H1 (cell line): ENCODE results near the gene CYBB. TPM values are rescaled to one million over a fixed set of nuclear protein-coding genes. Genes with fewer than 3 reads are reported as not detected.
A peak's percentile ranks its signal among the peaks of the same experiment; 100 is the strongest.

Source experiments
- CTCF ChIA-PET: fragments of 300-600 bp; sonication (Branson Sonifier 250); formaldehyde crosslinking; loops from one replicate; lab custom pipeline; 2021; ENCODE audit not compliant: partially characterized antibody; lab: Charles Lee
- POLR2A ChIA-PET: fragments of 300-600 bp; sonication (Branson Sonifier 250); formaldehyde crosslinking; loops from one replicate; lab custom pipeline; 2021; ENCODE audit warnings: inconsistent platforms; ENCODE audit not compliant: partially characterized antibody; lab: Charles Lee
- DNase-seq, 2 experiments: peaks; one replicate each; pipeline versions ENCODE4 v3.0.0 to v3.0.0-alpha.2; 2010 to 2022; ENCODE audit warnings: low spot score in 2 of 2, low read depth in 1 of 2, mixed read lengths in 1 of 2
- FAIRE-seq: peaks from 2 replicates; lab custom pipeline; 2011; peaks lifted over from hg19 to GRCh38; lab: Jason Lieb, UNC
- H2AFZ ChIP-seq: 2 replicates; pipeline ENCODE4 v1.8.1; 2012; ENCODE audit warnings: low read length, inconsistent platforms
- H2AK5ac ChIP-seq: 2 replicates; pipeline ENCODE4 v1.6.1; 2013; ENCODE audit warnings: low read depth, low read length
- H2BK120ac ChIP-seq: replicated peaks from 2 replicates; pipeline ENCODE3; 2013; ENCODE audit warnings: low read depth, low read length, inconsistent platforms
- H2BK12ac ChIP-seq: 2 replicates; pipeline ENCODE4 v1.6.1; 2013; ENCODE audit warnings: low read depth, low read length
- H2BK15ac ChIP-seq: 2 replicates; pipeline ENCODE4 v1.6.1; 2013; ENCODE audit warnings: low read length
- H2BK20ac ChIP-seq: 2 replicates; pipeline ENCODE4 v1.6.1; 2013; ENCODE audit warnings: low read length
- H2BK5ac ChIP-seq: 2 replicates; pipeline ENCODE4 v1.6.1; 2013; ENCODE audit warnings: low read depth, low read length
- H3K14ac ChIP-seq: 2 replicates; pipeline ENCODE4 v1.6.1; 2013; ENCODE audit warnings: inconsistent platforms; ENCODE audit not compliant: insufficient read length
- H3K18ac ChIP-seq: 2 replicates; pipeline ENCODE4 v1.6.1; 2013; ENCODE audit warnings: low read length; ENCODE audit errors: extremely low read depth
- H3K23ac ChIP-seq: 2 replicates; pipeline ENCODE4 v1.6.1; 2013; ENCODE audit warnings: inconsistent platforms; ENCODE audit not compliant: insufficient read length
- H3K23me2 ChIP-seq: 2 replicates; pipeline ENCODE4 v1.6.1; 2013; ENCODE audit warnings: low read depth, low read length
- H3K27ac ChIP-seq: 2 replicates; pipeline ENCODE4 v1.6.1; 2011; ENCODE audit warnings: low read depth, low read length, inconsistent platforms
- H3K27me3 ChIP-seq, 4 experiments: replicated peaks in 1 of 4; 1 replicate in 1 of 4; 2 replicates in 3 of 4; pipeline versions ENCODE4 v1.6.1 to v1.8.1; 2011 to 2013; ENCODE audit warnings: low read length in 3 of 4, mild to moderate bottlenecking in 3 of 4, inconsistent platforms in 2 of 4, mixed read lengths in 2 of 4, moderate library complexity in 1 of 4; ENCODE audit not compliant: control insufficient read depth in 3 of 4, insufficient read depth in 3 of 4; ENCODE audit errors: extremely low read depth in 1 of 4
- H3K36me3 ChIP-seq, 4 experiments: 2 replicates each; pipeline versions ENCODE4 v1.6.1 to v1.8.1; 2011 to 2013; ENCODE audit warnings: mild to moderate bottlenecking in 4 of 4, low read length in 3 of 4, moderate library complexity in 2 of 4, control low read depth in 1 of 4, inconsistent platforms in 1 of 4; ENCODE audit not compliant: insufficient read depth in 4 of 4, control insufficient read depth in 2 of 4
- H3K4ac ChIP-seq: replicated peaks from 2 replicates; pipeline ENCODE3; 2013; ENCODE audit warnings: low read length, low read depth, mixed read lengths, inconsistent platforms; ENCODE audit not compliant: insufficient read length
- H3K4me1 ChIP-seq, 4 experiments: replicated peaks in 1 of 4; 1 replicate in 1 of 4; 2 replicates in 3 of 4; pipeline versions ENCODE4 v1.6.1 to v1.8.1; 2011 to 2013; ENCODE audit warnings: low read length in 3 of 4, inconsistent platforms in 2 of 4, mixed read lengths in 1 of 4; ENCODE audit not compliant: insufficient read depth in 4 of 4, control insufficient read depth in 3 of 4
- H3K4me2 ChIP-seq, 2 experiments: 2 replicates each; pipeline versions ENCODE4 v1.6.1 to v1.8.1; 2011 to 2013; ENCODE audit warnings: low read depth in 2 of 2, low read length in 2 of 2, control low read depth in 1 of 2, inconsistent platforms in 1 of 2, mild to moderate bottlenecking in 1 of 2; ENCODE audit not compliant: insufficient read depth in 1 of 2
- H3K4me3 ChIP-seq, 4 experiments: fragments of 200-600, 300-600 bp in 1 of 4; sonication (generic), shearing (Covaris generic), sonication (Bioruptor Twin) in 1 of 4; 2 replicates each; pipeline versions ENCODE4 v1.5.1 to v1.8.1; 2011 to 2016; ENCODE audit warnings: low read length in 4 of 4, low read depth in 3 of 4, control low read depth in 2 of 4, inconsistent platforms in 2 of 4, mild to moderate bottlenecking in 2 of 4, mixed read lengths in 1 of 4, moderate library complexity in 1 of 4; ENCODE audit not compliant: insufficient read depth in 2 of 4; ENCODE audit errors: extremely low read depth in 1 of 4
- H3K56ac ChIP-seq: replicated peaks from 2 replicates; pipeline ENCODE3; 2013; ENCODE audit warnings: low read depth, mild to moderate bottlenecking, mixed read lengths, low read length, inconsistent platforms; ENCODE audit not compliant: insufficient read length
- H3K79me1 ChIP-seq: 2 replicates; pipeline ENCODE4 v1.6.1; 2013; ENCODE audit warnings: low read depth, low read length, control low read depth
- H3K79me2 ChIP-seq, 2 experiments: 2 replicates each; pipeline versions ENCODE4 v1.6.1 to v1.8.1; 2012 to 2013; ENCODE audit warnings: low read length in 2 of 2, mild to moderate bottlenecking in 2 of 2, inconsistent platforms in 1 of 2; ENCODE audit not compliant: insufficient read depth in 2 of 2, control insufficient read depth in 1 of 2
- H3K9ac ChIP-seq, 4 experiments: replicated peaks in 1 of 4; 1 replicate in 1 of 4; 2 replicates in 3 of 4; pipeline versions ENCODE4 v1.6.1 to v1.8.1; 2011 to 2013; ENCODE audit warnings: low read depth in 3 of 4, low read length in 3 of 4, control low read depth in 2 of 4, mild to moderate bottlenecking in 2 of 4, moderate library complexity in 2 of 4, inconsistent platforms in 1 of 4; ENCODE audit errors: extremely low read depth in 1 of 4
- H3K9me3 ChIP-seq, 2 experiments: 2 replicates each; pipeline versions ENCODE4 v1.6.1 to v1.8.1; 2012 to 2013; ENCODE audit warnings: mild to moderate bottlenecking in 2 of 2, moderate library complexity in 2 of 2, control low read depth in 1 of 2, inconsistent platforms in 1 of 2, low read depth in 1 of 2, low read length in 1 of 2, mixed read lengths in 1 of 2; ENCODE audit not compliant: insufficient read depth in 2 of 2
- H4K20me1 ChIP-seq, 2 experiments: replicated peaks in 1 of 2; 2 replicates each; pipeline versions ENCODE3 to v1.8.1; 2011 to 2013; ENCODE audit warnings: inconsistent platforms in 2 of 2, low read length in 2 of 2, mild to moderate bottlenecking in 1 of 2; ENCODE audit not compliant: insufficient read depth in 2 of 2, control insufficient read depth in 1 of 2
- H4K5ac ChIP-seq: 2 replicates; pipeline ENCODE4 v1.6.1; 2013; ENCODE audit warnings: low read length, low read depth, mixed read lengths, inconsistent platforms; ENCODE audit not compliant: insufficient read length
- H4K8ac ChIP-seq: 2 replicates; pipeline ENCODE4 v1.8.0; 2013; ENCODE audit warnings: mild to moderate bottlenecking, moderate library complexity, low read length, inconsistent platforms; ENCODE audit not compliant: insufficient read depth; ENCODE audit errors: extremely low read depth
- H4K91ac ChIP-seq: replicated peaks from 2 replicates; pipeline ENCODE3; 2013; ENCODE audit warnings: low read length, mixed read lengths, inconsistent platforms; ENCODE audit not compliant: insufficient read length
- BACH1 ChIP-seq: IDR thresholded peaks from 2 replicates; pipeline ENCODE4 v1.6.1; 2012; ENCODE audit warnings: low read length, improper control_type of control experiment
- CEBPB ChIP-seq: IDR thresholded peaks from 2 replicates; pipeline ENCODE4 v1.6.1; 2012; ENCODE audit warnings: low read depth, low read length
- CTCF ChIP-seq, 3 experiments: IDR thresholded peaks; 1 replicate in 2 of 3; 2 replicates in 1 of 3; pipeline versions ENCODE4 v1.5.1 to v1.6.1; 2011; ENCODE audit warnings: low read length in 3 of 3, mild to moderate bottlenecking in 3 of 3, inconsistent platforms in 2 of 3, low read depth in 1 of 3, moderate library complexity in 1 of 3; ENCODE audit not compliant: insufficient read depth in 1 of 3; ENCODE audit errors: control extremely low read depth in 1 of 3
- POU5F1 ChIP-seq: IDR thresholded peaks from 2 replicates; pipeline ENCODE4 v1.6.1; 2011; ENCODE audit warnings: low read depth, mild to moderate bottlenecking, low read length, moderate library complexity
- RAD21 ChIP-seq, 2 experiments: IDR thresholded peaks in 1 of 2; conservative IDR thresholded peaks in 1 of 2; 2 replicates each; pipeline ENCODE4 v1.6.1; 2011; ENCODE audit warnings: low read depth in 2 of 2, low read length in 2 of 2, improper control_type of control experiment in 1 of 2, inconsistent platforms in 1 of 2, mild to moderate bottlenecking in 1 of 2, moderate library complexity in 1 of 2
- RXRA ChIP-seq: IDR thresholded peaks from 2 replicates; pipeline ENCODE4 v1.6.1; 2011; ENCODE audit warnings: low read depth, mild to moderate bottlenecking, low read length, moderate library complexity; ENCODE audit not compliant: insufficient read depth
- WGBS, 2 experiments: shearing (Covaris generic) in 1 of 2; methylation state at CpG; one replicate each; pipeline versions ENCODE4 v1.1.6 to v1.1.7; 2013 to 2015; ENCODE audit warnings: low lambda C conversion rate in 2 of 2, mixed read lengths in 2 of 2, inconsistent platforms in 1 of 2, low coverage in 1 of 2, missing lambda C conversion rate in 1 of 2; ENCODE audit not compliant: insufficient replicate concordance in 2 of 2, insufficient coverage in 1 of 2, insufficient read length in 1 of 2; ENCODE audit errors: extremely low coverage in 1 of 2, missing lambda C conversion rate in 1 of 2; 5-methylcytosine and 5-hydroxymethylcytosine counted together
- polyA plus RNA-seq, 7 experiments: library from polyadenylated mRNA; depleted of rRNA in 3 of 7; stranded (reverse) in 5 of 7; unstranded in 2 of 7; fragments of >200 nt in 5 of 7; fragments of 200-250 nt in 2 of 7; gene quantifications; 1 replicate in 5 of 7; 2 replicates in 1 of 7; 4 replicates in 1 of 7; pipeline versions ENCODE4 v1.2.1 to v1.2.3, GENCODE V29; 2011 to 2013; ENCODE audit warnings: missing spikeins in 2 of 7, mixed read lengths in 2 of 7
- total RNA-seq: library from RNA; stranded (reverse); fragmentation: NEBNext Ultra II Directional; extraction: Animal tissue kit (Norgen Biotek cat#: 25700); gene quantifications from 2 replicates; pipeline ENCODE4 v1.2.1, GENCODE V29; 2021
- TF ChIP-seq, protein P1 (sequence below): IDR thresholded peaks from 2 replicates; pipeline ENCODE4 v1.6.1; 2011; ENCODE audit warnings: low read depth, mild to moderate bottlenecking, low read length; ENCODE audit not compliant: insufficient read depth

Gene CYBB
- total and polyA plus RNA-seq, 2 of the 8 experiments (the other 6 are each of a cell fraction or from before 2014, with no cell fraction given) = 0.03 to 0.09 TPM

DNA sequence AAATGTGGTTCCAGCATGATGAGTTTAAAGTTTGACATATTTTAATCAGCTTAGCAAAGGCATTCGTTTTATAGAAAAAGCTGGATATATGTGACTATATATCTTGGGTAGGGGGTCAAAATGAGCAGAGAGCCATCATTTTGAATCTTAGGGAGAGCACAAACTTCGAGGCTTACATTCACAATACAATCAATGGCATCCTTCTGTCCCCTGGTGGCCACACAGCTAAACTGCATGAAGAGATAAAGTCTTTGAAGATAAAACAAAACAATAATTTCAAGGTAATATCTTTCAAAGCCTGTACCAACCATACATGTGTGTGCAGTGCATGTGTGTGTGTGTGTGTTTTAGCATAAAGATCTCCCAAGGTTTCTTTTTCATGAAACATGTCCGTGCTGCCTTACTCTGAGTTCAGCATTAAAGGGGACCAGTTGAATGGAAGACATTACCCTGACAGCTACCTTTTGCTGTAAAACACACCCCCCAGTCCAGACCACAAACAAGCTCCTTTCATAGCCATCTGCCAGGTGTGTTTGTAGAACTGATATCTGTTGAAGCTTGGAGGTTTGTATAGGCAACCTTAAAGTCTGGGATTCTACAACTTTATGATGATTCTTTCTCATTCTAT is 45.5 kb downstream of the CYBB start:
- Histone ChIP-seq H4K8ac (no peak overlapping the region), H3K56ac (no peak overlapping the region), H2BK12ac (no peak overlapping the region), H3K79me1 (no peaks in the 10 kb centered on the region), H4K5ac (no peak overlapping the region), H3K27ac (no peak overlapping the region), H3K23ac (no peak overlapping the region), H4K91ac (no peak overlapping the region), H3K4ac (no peak overlapping the region), H3K79me2 (no peaks in the 10 kb centered on the region), H2BK5ac (no peak overlapping the region), H2BK15ac (no peak overlapping the region), H3K23me2 (no peaks in the 10 kb centered on the region), H2BK120ac (no peak overlapping the region), H2BK20ac (no peak overlapping the region), H2AFZ (no peak overlapping the region), H3K14ac (no peak overlapping the region), H3K36me3 (no peaks in the 10 kb centered on the region), H4K20me1 (no peaks in the 10 kb centered on the region), H3K27me3 (no peaks in the 10 kb centered on the region), H3K4me2 (no peak overlapping the region), H3K4me1 (no peaks in the 10 kb centered on the region), H3K18ac (no peak overlapping the region), H3K9me3 (no peaks in the 10 kb centered on the region), H3K9ac (no peak overlapping the region), H3K4me3 (no peak overlapping the region), H2AK5ac (no peak overlapping the region)
- DNase-seq (peak in 1 of 2 experiments; percentile 44), FAIRE-seq (peak; percentile 69)
- ChIA-PET CTCF (interaction anchor here (0.7 to 5.9 kb wide), 30 partner anchors 9 to 523 kb away, joined by 3 to 60 read pairs (median 4); no protein-coding TSS in a partner anchor), POLR2A (no interaction called here)
- peak; percentile 81 to 83 for TF ChIP-seq RAD21 (IDR thresholded peaks at IDR 0.05 in 1 of 2, conservative IDR thresholded peaks at IDR 0.05 in 1 of 2; ENCODE audit: low read depth in 2 of 2, low read length in 2 of 2)
- TF ChIP-seq BACH1 = no peak
- no peak for TF ChIP-seq CEBPB
- TF ChIP-seq, protein P1, sequence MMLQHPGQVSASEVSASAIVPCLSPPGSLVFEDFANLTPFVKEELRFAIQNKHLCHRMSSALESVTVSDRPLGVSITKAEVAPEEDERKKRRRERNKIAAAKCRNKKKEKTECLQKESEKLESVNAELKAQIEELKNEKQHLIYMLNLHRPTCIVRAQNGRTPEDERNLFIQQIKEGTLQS = no peak
- peak in 2 of 3 experiments; percentile 56 to 70; a peak in 3 of 4 replicates for TF ChIP-seq CTCF (IDR thresholded peaks at IDR 0.05; ENCODE audit: control extremely low read depth in 1 of 3, insufficient read depth in 1 of 3, low read depth in 1 of 3, low read length in 3 of 3)
- TF ChIP-seq RXRA = no peak
- no peak for TF ChIP-seq POU5F1
- 24% methylated on average over 3 of the region's 3 CpGs; no CpG with 5 or more reads in 1 of the 2 experiments for WGBS, 2 experiments
